Body of pancreas (tissue), 4 donors: ENCODE results near the gene TMEM45A.

ENCODE experiments used
- CTCF ChIP-seq, 7 experiments: fragments of 450-650 bp in 4 of 7; fragments of 200-600 bp in 3 of 7; sonication (generic) in 3 of 7; IDR thresholded peaks; one replicate each; pipeline ENCODE4 v1.5.1; 2016 to 2019; ENCODE audit warnings: antibody characterized with exemption in 7 of 7
- POLR2A ChIP-seq, 3 donors: fragments of 450-650 bp; IDR thresholded peaks; one replicate each; pipeline ENCODE4 v1.6.1; 2016; ENCODE audit warnings: antibody characterized with exemption in 3 of 3, mild to moderate bottlenecking in 2 of 3

GRCh38 chr3:100600181-100601042 lies 108.0 kb downstream of the TMEM45A start:
- no peak for TF ChIP-seq CTCF (IDR thresholded peaks at IDR 0.05)
- TF ChIP-seq POLR2A (IDR thresholded peaks at IDR 0.05), result no peak
